HG02571 (cell line): ENCODE results near the gene FBXO36.

Experiments used
- ATAC-seq: cut with Tn5 transposase; IDR thresholded peaks from one replicate; pipeline ENCODE4 v1.9.1; 2021; ENCODE audit warnings: mild to moderate bottlenecking, moderate library complexity; ENCODE audit not compliant: unreplicated experiment

FBXO36 gene

GRCh38 chr2:230043461-230043860 lies 121.2 kb downstream of the FBXO36 start:
- ATAC-seq = no peak

- ATAC-seq = no peak
These were observed 124.2 kb downstream of the FBXO36 start for GRCh38 chr2:230046491-230046890.

DNA sequence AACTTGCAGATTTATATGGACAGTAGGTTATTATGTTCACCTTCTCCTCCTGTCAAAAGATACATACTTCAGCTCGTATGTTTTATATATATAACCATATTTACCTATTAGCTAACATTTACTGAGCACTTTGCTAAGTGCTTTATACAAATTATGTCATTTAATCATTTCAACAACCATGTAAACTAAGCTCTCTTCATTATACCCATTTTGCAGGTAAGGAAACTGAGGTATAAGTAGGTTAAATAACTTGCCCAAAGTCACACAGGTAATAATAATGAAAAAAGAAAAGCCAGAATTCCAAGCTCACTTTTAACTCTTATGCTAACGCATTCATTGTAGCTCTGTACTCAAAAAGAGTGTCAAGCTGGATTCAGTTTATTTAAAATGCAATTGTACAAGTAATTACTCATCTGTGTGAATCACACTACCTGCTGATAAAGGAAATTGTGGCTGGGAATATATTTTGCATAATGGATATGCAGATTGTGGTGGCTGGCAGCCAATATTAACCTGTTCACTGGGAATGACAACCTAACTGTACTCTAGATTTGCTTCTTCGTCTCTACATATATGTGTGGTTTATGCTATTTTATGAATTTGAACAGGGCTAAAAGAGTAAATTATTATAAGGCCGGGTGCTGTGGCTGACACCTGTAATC lies 125.8 kb downstream of the FBXO36 start:
- ATAC-seq = no peak

DNA sequence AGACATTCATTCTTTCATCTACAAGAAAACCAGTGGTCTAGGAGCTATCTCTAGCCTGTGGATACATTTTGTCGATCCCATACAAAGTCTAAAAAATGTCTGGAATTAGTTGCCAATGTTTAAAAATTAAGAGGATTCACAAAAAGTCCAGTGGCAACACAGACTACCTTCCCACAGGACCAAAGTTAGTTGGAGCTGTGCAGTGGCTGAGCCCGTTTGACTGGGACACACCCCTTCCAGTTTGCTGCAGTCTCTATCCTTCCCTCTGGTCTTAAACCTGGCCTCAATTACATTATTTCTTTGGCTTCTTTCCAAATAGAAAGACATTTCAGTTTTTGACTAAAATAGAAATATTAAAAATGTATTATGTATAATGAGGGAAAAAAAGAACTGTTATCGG lies 127.8 kb downstream of the FBXO36 start:
- ATAC-seq = no peak

DNA sequence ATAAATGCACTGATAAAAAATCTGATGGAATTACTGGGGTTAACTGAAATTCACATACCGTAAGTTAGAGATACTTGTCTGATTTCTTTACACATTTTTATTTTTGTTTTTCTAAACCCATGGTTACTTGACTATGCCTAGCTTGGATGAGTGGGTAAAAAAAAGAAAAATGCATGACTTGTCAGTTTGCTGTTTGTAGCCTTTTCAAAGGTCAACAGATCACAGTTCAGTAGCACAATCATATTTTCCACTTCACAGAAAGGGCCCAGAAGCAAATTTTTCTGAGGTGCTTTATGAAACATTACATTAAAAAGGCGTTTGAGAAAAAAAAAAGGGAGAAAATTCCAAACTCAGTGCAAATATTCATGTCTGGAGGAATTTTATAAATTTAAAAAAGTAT lies 130.0 kb downstream of the FBXO36 start:
- no peak for ATAC-seq

DNA sequence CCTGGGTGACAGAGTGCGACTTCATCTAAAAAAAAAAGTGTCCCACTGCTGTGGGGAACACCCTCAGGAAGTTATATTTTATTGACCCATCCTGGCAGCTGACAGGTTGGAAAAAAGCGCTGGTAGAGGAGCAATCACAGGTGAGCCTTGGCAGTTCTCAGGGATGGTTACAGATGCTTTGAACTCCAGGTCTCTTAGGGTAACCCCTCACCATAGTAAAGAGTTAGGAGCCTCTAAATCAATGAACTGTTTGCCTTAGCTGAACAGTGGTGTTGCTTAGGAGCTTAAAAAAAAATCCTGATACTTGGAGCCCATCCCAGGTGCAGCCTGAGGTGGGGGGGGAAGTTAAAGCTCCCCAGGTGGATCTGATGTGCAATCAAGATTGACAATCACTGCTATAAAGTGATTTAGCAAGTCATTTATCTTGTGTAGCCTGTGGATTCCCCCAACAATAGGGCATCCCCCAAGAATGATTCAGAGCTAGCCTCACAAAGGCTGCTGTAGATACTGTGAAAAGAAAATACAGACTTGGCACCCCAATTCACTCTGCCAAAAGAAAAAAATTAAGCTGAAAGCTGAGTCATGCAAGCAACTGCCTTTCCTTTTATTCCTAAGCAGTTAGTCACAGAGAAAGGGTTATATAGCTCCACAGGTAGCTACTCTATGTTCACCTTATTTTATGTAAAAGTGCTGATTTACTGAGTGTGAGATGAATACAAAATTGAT lies 131.6 kb downstream of the FBXO36 start:
- ATAC-seq = no peak

DNA sequence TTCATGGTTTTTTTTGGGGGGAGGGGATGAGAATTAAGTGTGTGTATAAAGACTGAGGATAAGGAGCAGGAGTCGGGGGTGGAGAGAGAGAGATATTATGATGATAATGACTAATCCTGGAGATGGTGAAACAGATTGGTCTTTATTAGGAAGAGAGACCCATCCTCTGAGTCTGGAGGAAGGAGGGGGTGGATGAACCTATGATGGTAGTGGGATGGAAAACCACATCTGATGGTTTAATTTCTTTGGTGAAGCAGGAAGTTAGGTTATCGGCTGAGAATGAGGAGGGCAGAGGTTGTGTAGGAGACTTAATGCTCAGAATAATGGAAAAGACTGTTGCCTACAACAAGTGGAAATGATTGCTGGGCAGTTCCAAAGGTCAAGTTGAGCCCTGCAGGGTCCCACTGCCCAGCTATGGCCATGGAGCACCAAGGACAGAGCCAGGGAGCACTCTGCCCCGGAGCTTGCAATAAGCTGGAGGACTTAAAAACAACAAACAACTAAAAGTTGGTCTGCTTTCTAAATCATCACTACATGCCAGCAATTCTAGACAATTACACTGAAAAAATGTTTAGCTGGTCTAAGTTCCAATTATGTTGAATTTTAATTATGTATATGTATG lies 138.5 kb downstream of the FBXO36 start:
- no peak for ATAC-seq
